GM19468 (cell line): ENCODE measurements around the gene AKAP8.
"Not testable (repeated sequence)": the region's sequence is repeated elsewhere in the genome, so short reads cannot be mapped to it uniquely, and the experiment has no call there.

ENCODE experiments used
- ATAC-seq: cut with Tn5 transposase; IDR thresholded peaks from one replicate; pipeline ENCODE4 v1.9.1; 2021; ENCODE audit warnings: mild to moderate bottlenecking, moderate library complexity, moderate number of reproducible peaks; ENCODE audit not compliant: unreplicated experiment; ENCODE audit errors: extremely low read depth

The AKAP8 gene

DNA sequence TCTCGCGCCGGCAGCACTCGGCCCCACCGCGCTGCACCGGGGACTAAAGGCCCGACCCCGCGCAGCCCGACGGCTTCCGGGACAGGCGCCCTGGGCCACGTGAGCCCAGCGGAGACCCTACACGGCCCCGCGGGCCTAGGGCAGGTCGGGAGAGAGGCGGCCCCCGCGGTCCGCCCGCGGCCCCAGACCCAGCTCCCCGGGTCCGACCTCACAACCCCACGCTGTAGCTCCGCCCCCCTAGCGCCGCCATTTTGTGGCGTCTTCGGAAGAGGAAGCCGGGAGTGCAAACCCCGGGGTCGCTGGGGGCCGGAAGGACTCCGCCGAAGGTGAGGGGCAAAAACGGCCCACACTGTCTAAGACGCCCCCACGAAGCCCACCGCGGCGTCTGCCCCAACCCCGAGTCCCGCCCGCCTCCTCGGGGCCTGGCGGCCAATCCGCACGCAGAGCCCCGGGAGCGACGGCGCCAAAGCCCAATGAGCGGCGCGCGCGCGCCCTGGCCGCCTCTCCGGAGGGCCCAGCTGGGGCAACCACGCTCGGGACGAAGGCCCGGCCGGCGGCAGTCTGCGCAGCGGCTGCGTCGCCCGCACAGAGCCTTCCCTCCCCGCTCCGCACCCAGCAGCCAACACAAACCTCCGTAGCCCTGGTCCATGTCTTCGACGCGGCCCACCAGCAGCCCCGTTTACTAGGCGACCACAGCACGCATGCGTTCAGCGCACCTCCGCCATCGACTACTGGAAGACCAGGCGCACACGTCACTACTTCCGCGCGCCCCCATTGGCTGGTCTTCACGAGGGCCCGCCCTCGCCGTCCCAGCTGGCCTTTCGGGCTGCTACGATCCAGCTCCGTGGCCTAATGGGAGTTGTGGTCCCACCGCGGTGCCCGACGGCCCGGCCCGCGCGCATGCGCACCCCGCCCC is at the start of gene AKAP8:
AKAP8 (minus strand) TSS at position 705 of the 916 bp plus-strand sequence; CDS start at position 649, 56 bp downstream.
- ATAC-seq, result peak; percentile 61

DNA sequence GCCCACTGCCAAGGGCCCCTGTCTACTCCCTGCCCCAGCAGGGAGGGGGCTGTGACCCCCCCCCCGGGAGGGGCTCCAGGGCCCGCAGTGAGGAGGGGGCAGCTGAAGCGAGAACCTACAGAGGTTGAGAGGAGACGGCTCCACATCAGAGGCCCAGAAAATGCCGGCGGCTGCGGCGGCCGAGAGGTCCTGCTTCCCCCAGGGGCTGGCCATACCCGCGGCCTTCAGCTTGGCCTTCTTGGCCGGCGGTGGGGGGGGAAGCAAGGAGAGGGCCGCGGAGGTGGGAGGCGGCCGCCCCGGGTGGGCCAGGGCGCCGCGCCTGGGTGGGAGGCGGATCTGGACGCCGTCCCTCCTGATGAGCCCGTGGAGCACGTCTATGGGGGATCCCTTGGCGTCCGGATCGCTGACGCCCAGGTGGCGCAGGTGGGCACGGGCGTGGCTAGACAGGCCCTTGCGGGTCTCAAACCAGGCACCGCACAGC is 48.4 kb upstream of the AKAP8 start:
- ATAC-seq, result no peak

DNA sequence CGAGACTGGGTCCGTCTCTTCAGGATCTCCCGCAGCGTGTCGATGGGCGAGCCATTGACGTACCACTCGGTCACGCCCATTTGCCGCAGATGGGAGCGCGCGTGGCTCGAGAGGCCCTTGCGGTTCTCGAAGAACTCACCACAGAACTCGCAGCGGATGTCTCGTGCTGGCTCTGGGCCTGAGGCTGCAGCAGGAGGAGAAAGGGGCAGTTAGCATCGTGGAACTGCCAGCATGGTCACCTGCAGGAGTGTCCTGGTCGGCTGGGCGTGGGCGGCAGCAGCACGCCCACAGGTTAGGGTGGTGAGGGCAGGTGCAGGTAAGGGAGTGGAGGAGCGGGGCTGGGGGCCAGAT is 47.7 kb upstream of the AKAP8 start:
- no peak for ATAC-seq

DNA sequence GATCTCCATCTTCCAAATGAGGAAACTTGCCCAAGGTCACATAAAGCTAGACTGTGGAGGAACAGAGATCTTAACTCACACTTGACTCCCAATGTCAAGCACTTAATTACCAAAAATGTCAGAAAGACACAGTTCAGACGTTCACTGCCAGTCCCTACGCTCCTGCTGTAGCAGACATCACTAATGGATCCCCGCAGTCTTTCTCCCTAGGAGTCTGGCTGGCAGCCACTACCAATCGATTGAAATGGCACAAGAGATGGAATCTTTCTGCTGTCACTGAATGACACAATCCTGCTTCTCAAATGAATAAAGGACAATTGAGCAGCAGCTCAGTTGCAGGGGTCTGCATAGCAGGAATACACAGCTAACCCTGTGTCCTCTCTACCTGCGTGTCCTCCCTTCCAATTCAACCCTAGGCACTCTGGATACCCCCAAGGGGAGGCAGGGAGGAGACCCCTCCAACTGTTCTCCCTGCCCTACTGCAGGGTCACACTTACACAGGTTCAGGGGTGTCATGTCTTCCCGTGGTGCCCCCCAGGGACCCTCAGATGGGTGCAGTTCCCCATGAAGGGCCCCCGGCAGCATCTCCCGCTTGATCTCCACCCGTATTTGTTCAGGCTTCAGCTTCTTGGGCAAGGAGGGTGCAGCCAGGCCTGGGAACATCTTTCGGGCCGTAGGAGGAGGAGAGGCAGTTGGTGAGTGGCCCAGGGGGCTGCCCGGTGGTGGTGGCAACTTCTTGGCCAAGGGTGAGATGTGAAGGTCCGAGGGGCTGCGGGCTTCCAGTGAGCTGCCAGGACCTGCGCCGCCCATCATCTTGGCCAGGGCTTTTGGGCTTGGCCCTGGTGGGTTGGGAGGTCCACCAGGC is 47.1 kb upstream of the AKAP8 start:
- no peak for ATAC-seq

DNA sequence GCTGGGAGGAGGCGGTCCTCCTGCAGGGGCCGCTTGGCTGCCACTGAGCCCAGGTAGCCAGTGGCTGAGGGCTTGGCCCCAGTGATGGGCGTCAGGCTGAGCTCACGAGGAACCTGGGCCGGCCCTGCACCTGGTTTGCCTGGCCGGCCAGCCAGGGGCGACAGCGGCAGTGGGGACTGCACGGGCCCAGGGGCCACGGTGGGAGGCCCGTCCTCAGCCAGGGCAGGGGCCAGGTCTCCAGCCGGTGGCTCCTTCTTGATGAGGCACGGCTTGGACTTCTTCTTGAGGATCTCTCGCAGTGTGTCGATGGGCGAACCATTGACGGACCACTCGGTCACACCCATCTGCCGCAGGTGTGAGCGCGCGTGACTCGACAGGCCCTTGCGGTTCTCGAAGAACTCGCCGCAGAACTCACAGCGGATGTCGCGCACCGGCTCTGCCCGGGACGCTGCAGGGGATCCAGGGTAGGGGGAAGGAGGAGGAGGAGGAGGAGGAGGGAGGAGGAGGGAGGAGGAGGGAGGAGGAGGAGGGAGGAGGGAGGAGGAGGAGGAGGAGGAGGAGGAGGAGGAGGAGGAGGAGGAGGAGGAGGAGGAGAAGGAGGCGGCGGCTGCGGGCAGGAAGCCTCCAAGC is 45.8 kb upstream of the AKAP8 start:
- ATAC-seq, result no peak

DNA sequence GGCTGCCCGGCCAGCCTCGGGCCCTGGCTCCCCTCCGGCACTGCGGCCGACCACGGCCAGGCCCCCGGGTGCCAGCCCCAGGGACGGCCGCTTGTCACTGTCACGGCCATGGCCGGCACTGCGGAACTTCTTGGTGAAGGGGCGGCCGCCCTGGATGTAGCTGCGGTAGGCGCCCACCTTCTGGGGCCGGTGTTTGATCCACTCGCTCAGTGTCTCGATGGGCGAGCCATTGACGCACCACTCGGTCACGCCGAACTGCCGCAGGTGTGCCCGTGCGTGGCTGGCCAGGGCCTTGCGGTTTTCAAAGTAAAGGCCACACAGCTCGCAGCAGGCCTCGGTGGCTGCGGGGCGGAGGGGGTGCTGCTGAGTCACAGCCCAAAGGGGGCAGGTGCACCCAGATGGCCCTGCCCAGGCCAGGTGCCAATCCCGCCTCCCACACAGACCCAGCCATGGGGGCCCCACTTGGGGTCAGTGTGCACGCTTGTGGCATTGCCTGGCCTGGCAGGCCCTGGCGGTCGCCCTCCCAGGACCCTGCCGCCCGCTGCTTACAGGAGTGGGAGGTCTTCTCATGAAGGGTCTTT is 45.2 kb upstream of the AKAP8 start:
- ATAC-seq, result no peak

DNA sequence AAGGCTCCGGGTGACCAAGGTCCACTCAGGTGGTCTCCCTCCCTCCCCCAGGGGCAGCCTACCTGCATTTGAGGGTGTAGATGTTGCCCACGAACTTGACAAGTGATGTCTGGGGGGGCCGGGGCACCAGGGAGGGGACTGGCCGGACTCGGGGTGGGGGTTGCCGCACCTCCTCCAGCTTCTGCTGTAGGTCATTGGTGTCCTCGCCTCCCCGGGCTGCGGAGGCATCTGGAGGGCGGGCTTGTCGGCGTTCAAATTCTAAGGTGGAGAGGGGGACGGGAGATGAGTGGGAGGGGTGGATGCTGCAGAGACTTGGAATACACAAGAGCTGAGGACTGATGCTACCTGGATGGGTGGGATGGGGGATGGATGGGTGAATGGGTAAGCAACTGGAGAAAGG is 44.5 kb upstream of the AKAP8 start:
- no peak for ATAC-seq

DNA sequence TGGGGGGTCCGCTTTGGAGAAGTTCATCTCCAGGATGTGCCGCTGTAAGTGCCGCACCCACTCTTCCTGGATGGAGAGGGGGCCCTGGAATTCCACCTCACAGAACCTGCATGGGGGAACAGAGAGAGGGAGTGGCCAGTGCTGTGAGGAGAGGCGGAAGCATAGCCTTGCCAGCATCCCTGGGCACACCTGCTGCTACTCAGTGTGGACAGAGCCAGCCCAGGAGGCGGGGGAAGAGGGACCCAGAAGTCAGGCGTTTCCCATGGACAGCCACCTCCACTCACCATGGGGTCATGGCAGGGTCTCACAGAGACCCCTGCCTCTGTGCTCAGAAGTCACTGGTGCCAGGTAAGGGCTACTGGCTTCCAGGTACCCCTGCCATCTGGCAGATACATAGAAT is 43.5 kb upstream of the AKAP8 start:
- no peak for ATAC-seq

DNA sequence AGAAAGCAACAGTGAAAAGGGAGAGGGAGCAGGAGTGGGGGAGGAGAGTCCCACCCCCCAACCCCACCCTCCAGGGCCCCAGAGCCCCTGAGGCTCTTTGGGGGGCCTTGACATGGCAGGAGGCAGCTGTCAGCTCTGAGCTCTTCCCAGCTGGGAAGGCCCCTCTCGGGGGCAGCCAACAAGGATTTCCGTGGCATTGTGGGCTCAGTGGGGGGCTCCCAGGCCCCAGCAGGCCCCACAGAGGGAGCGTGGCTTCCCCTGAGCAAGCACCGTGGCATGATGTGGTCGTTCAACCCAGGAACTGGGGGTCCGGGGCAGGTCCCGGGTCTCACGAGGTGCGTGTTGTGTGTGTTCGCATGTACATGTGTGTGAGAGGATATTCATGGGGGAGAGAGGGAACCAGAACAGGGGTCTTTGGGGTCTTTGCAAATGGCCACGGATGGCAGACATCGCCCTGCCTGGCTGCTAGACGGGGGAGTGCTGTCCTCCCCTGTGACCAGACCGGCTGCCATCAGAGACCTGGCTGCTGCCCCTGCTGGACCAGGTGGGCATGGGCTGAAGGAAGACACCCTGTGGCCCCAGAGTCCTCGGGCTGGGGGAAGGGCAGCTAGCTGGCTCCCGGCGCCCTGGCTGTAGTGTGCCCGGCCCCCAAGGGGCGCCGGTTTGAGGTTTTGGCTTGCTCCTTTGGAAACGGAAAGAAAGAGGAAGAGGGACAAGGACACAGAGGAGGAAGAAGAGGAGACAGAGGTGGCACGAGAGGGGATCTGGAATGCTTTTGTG is 42.9 kb upstream of the AKAP8 start:
- ATAC-seq, result no peak

DNA sequence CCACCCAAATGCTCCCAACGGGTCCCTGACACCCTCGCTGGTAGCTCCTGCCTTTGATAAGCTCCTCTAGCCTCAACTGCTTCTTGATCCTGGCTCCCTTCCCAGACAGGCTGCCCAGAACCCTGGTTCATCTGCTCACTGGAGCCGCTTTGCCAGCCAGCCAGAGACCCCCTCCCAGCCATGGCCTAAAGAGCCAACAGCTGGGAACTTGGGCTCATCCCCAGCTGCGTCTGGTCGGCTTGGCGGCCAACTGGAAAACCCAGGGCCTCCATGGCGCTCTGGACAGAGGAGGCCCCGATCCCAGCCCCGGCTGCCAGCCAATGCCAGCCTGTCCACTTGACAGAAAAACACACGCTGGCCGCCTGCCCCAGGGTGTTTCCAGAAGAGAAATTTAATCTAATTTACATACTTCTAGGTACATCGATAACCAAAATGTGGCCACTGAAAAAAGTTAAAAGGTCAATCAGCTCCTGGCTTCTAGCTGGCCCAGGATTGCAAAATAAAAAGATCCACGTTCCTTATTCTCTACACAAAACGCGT is 42.2 kb upstream of the AKAP8 start:
- no peak for ATAC-seq

DNA sequence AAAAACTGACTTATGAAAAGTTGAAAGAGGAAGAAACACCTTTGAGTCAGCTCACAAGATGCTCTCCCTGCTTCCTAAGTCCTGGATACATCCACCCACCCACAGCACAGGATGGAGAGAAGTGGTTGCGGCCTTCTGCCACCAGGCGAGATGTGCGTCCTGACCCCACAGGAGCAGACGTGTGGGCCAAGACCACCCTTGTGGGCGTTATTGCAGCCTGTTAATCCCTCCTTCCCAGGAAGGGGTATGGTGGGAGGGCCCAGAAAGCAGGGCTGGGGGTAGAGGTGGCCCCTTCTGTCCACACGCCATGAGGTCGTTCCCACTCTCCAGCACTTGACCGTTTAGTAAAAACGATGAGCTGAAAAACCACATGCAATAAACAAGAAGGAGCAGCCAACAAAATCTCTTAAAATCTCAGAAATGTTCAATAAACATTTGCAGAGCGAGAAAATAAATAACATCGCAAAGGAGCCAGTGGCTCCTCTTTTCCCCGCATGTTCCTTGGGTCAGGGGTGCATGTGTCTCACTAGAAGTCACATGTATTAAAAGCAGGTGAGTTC is 41.6 kb upstream of the AKAP8 start:
- no peak for ATAC-seq

DNA sequence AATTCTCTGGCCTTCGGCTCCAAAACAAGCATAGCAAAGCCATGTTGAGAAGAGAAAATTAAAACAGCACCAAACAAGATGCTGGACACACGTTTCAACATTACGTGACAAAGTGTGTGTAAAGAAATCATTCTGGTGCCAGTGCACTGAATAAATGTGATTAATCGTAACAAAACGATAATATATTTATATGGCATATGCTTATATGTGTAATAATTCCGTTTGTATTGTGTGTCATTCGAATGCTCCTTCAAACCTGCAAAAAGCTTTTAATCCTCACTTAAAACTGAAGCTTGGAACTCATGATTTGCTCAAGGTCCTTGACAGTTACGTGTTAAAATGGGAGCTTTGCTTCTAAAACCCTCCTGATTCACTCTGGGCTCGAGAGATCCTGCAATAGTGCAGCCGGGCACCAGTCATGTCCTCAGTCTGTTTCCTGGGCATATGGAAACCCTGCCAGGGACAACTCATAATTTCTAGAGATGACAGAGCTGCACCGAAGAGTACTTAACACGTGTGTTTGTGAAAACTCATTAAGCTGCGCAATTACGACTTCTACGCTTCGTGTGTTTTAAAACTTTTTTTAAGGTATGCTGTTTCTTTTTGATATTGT is 39.9 kb upstream of the AKAP8 start:
- ATAC-seq, result no peak

DNA sequence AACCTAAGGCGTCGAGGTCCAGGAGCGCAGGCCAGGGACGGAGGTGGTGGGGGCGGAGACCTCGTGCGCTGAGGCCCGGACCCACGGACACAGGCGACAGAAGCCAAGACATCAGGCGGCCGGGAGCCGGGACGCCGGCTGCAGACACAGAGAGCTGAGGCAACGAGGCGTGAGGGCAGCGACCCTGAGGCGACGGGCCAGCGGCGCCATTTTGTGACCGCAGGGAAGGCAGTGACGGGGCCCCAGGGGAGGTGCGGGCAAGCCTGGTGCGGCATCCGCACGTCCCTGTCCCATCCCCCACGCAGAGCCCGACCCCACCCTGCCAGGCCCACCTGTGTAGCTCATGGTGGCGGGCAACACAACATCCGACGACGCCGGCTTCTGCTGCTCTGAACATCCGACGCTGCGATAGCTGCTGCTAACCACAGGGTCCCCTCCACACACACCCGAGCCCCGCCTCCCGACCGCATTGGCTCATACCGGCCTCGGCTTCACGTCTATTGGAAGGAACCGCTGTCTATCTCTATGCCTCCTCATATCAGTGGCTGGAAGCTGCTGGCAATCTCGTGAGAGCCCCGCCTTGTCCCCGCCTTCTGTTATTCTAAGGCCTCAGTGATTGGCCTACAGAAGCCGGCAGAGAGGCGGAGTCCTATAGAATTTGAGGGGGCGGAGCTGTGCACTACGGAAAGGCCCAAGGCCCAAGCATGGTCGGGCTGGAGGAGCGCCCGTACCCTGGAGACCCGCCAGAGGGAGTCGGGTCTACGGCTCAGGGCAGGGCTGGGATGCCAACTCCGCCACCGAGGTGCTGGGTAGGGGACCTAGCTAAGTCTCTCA is 39.2 kb upstream of the AKAP8 start, which contains the start of gene AKAP8L:
AKAP8L (minus strand) TSS at position 410 of the 834 bp plus-strand sequence; CDS start at position 345, 65 bp downstream.
- peak; percentile 91 for ATAC-seq

DNA sequence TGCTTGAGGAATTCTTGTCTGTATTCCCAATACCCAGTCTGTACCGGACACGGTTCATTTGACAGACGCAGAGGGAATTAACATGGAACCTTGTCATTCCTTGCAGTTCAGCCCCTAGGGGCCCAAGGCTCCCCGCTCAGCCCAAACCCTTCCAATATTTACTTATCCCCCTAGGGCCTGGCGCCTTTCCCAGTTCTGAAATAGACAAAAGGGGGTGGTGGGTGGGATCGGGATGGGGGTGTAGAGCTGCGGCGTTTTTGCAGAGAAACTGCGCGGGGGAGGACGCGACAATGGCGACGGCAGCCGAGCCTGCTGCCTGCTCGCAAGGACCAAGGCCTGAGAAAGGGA is 38.6 kb upstream of the AKAP8 start:
- ATAC-seq, result no peak

DNA sequence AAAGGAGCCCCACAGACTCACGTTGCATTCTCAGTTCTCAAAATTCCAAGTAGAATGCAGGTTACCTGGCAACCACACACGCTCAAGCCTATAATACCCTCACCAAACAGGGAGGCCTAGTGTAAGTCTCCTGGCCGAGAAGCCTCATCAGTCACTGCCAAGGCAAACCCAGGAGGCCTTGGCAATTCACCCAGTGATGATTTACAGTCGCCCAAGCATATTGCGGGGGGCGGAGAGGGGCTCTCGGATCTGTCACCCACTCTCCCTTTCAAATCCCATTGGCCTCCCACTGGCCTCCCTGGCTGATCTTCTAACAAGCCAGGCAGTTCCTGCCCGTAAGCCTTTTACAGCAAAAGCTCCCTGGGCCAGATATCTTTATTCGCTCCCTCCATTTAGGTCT is 38.1 kb upstream of the AKAP8 start:
- ATAC-seq, result no peak

DNA sequence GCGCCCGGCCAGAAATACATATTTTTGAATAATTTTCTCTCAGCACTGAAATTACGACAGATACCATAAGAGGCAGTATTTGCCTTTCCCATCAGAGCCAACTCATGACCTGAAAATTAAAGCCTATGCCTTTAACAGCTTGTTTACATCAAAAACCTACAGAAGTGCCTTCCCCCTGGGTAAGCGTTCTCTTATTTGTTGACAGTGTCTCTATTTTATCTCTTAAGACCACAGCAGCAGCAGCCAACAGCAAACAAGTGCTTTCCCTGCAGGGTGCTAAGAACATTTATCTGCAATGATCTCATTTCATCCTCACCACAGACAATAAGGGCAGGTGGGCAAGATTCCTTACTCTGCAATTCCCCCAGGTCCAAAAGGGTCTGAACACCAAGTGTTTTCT is 33.2 kb upstream of the AKAP8 start:
- ATAC-seq, result no peak

DNA sequence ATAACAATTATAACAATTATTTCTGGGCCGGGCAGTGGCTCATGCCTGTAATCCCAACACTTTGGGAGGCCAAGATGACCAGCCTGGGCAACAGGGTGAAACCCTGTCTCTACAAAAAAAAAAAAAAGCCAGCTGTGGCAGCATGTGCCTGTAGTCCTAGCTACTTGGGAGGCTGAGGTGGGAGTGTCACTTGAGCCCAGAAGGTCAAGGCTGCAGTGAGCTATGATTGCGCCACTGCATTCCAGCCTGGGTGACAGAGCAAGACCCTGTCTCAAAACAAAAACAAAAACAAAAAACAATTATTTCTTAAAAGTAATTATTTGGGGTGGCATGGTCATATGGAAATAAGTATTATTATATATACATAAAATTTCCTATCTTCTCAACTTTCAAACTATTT is 31.8 kb upstream of the AKAP8 start:
- not testable (repeated sequence) for ATAC-seq

DNA sequence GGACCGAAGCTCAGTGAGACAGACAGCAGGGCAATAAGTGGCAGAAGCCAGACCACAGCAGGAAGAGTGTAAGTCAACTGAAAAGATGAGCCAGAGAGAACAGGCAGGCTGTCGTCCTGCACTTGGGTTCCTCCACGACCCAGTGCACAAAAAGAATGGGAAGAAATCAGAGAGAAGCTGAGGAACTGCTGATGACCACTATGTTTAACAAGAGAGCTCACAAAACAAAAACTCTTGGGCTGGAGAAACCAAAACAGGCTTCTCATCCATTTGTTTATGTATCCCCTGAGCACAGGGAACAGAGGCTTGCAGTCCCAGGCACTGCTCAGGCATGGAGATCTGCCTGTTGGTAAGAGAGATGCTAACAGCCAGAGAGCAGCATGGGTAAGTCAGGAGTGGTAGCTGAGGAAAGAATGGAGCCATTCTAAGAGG is 25.2 kb upstream of the AKAP8 start:
- ATAC-seq, result no peak
